ENCODE data around the gene PSME3.

The PSME3 gene

DNA sequence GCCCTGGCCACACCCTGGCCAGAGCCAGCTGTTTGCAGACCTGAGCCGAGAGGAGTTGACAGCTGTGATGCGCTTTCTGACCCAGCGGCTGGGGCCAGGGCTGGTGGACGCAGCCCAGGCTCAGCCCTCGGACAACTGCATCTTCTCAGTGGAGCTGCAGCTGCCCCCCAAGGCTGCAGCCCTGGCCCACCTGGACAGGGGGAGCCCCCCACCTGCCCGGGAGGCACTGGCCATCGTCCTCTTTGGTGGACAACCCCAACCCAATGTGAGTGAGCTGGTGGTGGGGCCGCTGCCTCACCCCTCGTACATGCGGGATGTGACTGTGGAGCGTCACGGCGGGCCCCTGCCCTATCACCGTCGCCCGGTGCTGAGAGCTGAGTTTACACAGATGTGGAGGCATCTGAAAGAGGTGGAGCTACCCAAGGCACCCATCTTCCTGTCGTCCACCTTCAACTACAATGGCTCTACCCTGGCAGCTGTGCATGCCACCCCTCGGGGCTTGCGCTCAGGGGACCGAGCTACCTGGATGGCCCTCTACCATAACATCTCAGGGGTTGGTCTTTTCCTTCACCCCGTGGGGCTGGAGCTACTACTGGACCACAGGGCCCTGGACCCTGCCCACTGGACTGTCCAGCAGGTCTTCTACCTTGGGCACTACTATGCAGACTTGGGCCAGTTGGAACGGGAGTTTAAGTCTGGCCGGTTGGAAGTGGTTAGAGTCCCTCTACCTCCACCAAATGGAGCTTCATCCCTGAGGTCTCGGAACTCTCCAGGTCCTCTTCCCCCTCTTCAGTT lies 11.8 kb downstream of the PSME3 start:
- no peak for DNase-seq
- Histone ChIP-seq H3K4me3 (ENCODE audit: low read depth, low read length) (no peak overlapping the region), H3K27ac (no peak overlapping the region), H3K36me3 (replicated peaks) (peaks cover 54% of the 10 kb centered on the region), H3K27me3 (replicated peaks) (no peaks in the 10 kb centered on the region)
- in situ Hi-C loops (cut with HindIII; ENCODE audit: low pct_ligation_motif_present, low sequenced_read_pairs), result no loop called here
- TF ChIP-seq, protein P1, sequence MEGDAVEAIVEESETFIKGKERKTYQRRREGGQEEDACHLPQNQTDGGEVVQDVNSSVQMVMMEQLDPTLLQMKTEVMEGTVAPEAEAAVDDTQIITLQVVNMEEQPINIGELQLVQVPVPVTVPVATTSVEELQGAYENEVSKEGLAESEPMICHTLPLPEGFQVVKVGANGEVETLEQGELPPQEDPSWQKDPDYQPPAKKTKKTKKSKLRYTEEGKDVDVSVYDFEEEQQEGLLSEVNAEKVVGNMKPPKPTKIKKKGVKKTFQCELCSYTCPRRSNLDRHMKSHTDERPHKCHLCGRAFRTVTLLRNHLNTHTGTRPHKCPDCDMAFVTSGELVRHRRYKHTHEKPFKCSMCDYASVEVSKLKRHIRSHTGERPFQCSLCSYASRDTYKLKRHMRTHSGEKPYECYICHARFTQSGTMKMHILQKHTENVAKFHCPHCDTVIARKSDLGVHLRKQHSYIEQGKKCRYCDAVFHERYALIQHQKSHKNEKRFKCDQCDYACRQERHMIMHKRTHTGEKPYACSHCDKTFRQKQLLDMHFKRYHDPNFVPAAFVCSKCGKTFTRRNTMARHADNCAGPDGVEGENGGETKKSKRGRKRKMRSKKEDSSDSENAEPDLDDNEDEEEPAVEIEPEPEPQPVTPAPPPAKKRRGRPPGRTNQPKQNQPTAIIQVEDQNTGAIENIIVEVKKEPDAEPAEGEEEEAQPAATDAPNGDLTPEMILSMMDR (IDR thresholded peaks at IDR 0.05; ENCODE audit: low read depth, low read length, missing control alignments), result no peak

DNA sequence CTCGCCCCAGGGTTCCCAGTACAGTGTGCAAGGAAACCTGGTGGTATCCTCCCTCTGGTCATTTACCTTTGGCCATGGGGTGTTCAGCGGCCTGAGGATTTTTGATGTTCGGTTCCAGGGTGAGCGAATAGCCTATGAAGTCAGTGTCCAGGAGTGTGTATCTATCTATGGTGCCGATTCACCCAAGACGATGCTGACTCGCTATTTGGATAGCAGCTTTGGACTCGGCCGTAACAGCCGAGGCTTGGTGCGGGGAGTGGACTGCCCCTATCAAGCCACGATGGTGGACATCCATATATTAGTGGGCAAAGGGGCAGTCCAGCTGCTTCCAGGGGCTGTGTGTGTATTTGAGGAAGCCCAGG lies 12.3 kb downstream of the PSME3 start:
- TF ChIP-seq, protein P1 (IDR thresholded peaks at IDR 0.05; ENCODE audit: low read depth, low read length, missing control alignments), result no peak
- DNase-seq, result no peak
- Histone ChIP-seq H3K4me3 (ENCODE audit: low read depth, low read length) (no peak overlapping the region), H3K27me3 (replicated peaks) (no peaks in the 10 kb centered on the region), H3K27ac (no peak overlapping the region), H3K36me3 (replicated peaks) (peaks cover 48% of the 10 kb centered on the region)
- in situ Hi-C loops (cut with HindIII; ENCODE audit: low pct_ligation_motif_present, low sequenced_read_pairs), result no loop called here

DNA sequence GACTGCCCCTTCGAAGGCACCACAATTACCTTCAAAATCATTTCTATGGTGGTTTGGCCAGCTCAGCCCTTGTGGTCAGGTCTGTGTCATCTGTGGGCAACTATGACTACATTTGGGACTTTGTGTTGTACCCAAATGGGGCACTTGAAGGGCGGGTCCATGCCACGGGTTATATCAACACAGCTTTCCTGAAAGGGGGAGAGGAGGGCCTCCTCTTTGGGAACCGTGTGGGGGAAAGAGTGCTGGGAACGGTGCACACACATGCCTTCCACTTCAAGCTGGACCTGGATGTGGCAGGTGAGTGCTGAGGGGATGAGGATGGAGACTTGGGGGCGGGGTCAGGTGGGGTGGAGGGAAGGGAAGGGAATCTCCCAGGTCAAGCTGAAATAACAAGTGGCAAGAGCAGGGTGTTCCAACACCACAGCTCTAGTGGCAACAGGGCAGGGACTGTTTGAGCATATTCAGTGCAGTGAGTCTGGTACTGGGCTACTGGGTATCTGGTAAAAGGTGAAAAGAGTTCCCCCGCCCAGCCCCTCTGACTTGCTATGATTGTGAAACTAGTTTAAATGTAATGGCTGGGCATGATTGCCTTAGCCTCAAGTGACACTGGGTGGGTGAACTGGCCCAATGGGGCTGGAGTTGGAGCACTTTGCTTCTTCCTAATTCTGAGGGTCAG lies 12.9 kb downstream of the PSME3 start:
- TF ChIP-seq, protein P1 (IDR thresholded peaks at IDR 0.05; ENCODE audit: low read depth, low read length, missing control alignments), result no peak
- H3K4me3 ChIP-seq (ENCODE audit: low read depth, low read length), result no peak overlapping the region
- H3K36me3 ChIP-seq (replicated peaks), result peaks cover 46% of the 10 kb centered on the region
- H3K27ac ChIP-seq, result no peak overlapping the region
- H3K27me3 ChIP-seq (replicated peaks), result no peaks in the 10 kb centered on the region
- DNase-seq, result no peak
- in situ Hi-C loops (cut with HindIII; ENCODE audit: low pct_ligation_motif_present, low sequenced_read_pairs), result no loop called here

DNA sequence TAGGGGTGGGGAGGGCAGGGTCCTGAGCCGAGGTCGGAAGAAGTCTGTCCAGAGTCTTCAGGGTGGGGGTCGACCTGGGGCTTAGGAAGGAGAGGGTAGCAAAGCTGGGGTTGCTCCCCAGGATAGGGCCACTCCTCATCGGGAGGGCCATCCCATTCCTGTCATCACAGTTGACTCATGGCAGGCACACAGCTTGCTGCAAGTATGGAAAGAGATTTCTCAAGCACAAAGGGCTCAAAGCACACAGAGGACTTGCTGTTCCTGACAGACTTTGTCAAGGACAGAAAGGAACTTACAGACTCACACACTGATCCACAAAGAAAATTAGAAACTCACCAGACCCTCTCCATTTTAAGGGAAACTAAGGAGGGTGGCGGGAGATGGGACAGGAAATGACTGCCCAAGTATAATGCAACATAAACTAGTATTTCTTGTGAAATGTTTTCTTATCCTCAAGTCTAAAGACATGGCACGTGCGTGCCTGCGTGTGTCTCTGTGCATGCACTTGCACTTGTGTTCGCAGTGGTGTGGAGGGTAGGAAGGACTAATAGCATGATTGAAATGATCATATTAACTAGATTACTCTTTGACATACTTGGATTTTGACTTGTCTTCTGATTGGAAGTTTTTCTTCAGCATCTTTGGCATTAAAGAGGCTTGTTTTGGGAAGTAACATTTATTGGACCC lies 13.5 kb downstream of the PSME3 start:
- no peaks in the 10 kb centered on the region for H3K27me3 ChIP-seq (replicated peaks)
- no peak overlapping the region for H3K27ac ChIP-seq
- TF ChIP-seq, protein P1 (IDR thresholded peaks at IDR 0.05; ENCODE audit: low read depth, low read length, missing control alignments), result no peak
- H3K4me3 ChIP-seq (ENCODE audit: low read depth, low read length), result no peak overlapping the region
- peaks cover 39% of the 10 kb centered on the region for H3K36me3 ChIP-seq (replicated peaks)
- no peak for DNase-seq
- in situ Hi-C loops (cut with HindIII; ENCODE audit: low pct_ligation_motif_present, low sequenced_read_pairs), result no loop called here

DNA sequence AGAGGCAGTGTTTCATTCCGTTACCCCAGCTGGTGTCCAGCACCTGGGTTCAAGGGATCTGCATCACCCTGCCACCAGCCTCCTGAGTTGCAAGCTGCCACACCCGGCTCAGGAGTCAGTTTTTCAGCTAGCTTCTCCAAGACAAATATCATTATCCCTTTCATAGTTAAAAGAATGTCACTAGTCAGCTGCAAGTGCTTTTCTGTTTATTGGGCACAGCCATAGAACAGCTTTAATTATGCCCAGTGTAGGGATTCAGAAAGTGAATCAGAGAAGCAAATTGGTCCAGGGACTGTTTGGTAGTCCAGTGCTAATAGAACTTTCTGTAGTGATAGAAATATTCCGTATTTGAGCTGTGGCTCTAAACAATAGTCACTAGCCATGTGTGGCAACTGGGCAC lies 14.9 kb downstream of the PSME3 start:
- in situ Hi-C loops (cut with HindIII; ENCODE audit: low pct_ligation_motif_present, low sequenced_read_pairs), result no loop called here
- Histone ChIP-seq H3K4me3 (ENCODE audit: low read depth, low read length) (no peak overlapping the region), H3K36me3 (replicated peaks) (peaks cover 25% of the 10 kb centered on the region), H3K27me3 (replicated peaks) (no peaks in the 10 kb centered on the region), H3K27ac (no peak overlapping the region)
- TF ChIP-seq, protein P1 (IDR thresholded peaks at IDR 0.05; ENCODE audit: low read depth, low read length, missing control alignments), result no peak
- DNase-seq, result no peak

All from brain microvascular endothelial cell (primary cell).